SK-N-SH (cell line): ENCODE measurements around the gene CRMP1. TPM values are rescaled to one million over a fixed set of nuclear protein-coding genes. Genes with fewer than 3 reads are reported as not detected.

Source experiments
- CTCF ChIA-PET: fragments of 300-600, 350-600 bp; formaldehyde crosslinking; extraction: SDS; loops from one replicate; lab custom pipeline; 2021; lab: Yijun Ruan, JAX
- POLR2A ChIA-PET: fragments of 350-600 bp; sonication (Branson Sonifier 250); formaldehyde crosslinking; extraction: SDS; loops from one replicate; lab custom pipeline; 2020; ENCODE audit warnings: antibody characterized with exemption, inconsistent platforms; lab: Yijun Ruan, JAX
- DNase-seq: peaks from one replicate; pipeline ENCODE4 v3.0.0; 2012
- H2AFZ ChIP-seq: fragments of 200-600 bp; sonication (generic); 2 replicates; pipeline ENCODE4 v1.8.1; 2016; ENCODE audit warnings: antibody characterized with exemption, mild to moderate bottlenecking, low read depth
- H3F3A ChIP-seq: fragments of 200-600 bp; sonication (generic); replicated peaks from 2 replicates; pipeline ENCODE3; 2016; ENCODE audit warnings: antibody characterized with exemption, mild to moderate bottlenecking; ENCODE audit not compliant: insufficient read depth
- H3K27ac ChIP-seq, 2 experiments: fragments of 200-500 bp in 1 of 2; fragments of 200-600 bp in 1 of 2; sonication (Bioruptor generic) in 1 of 2; sonication (generic), shearing (Covaris generic) in 1 of 2; 2 replicates each; pipeline versions ENCODE4 v1.5.1 to v1.6.1; 2014 to 2016; ENCODE audit warnings: low read depth in 2 of 2, inconsistent platforms in 1 of 2, low read length in 1 of 2, mild to moderate bottlenecking in 1 of 2, mixed read lengths in 1 of 2
- H3K27me3 ChIP-seq: fragments of 200-600 bp; sonication (generic), shearing (Covaris generic); 2 replicates; pipeline ENCODE4 v1.6.1; 2016; ENCODE audit warnings: mixed run types; ENCODE audit not compliant: insufficient read depth
- H3K36me3 ChIP-seq, 2 experiments: fragments of 200-500 bp in 1 of 2; fragments of 200-600 bp in 1 of 2; sonication (Bioruptor generic) in 1 of 2; sonication (generic) in 1 of 2; replicated peaks in 1 of 2; 2 replicates each; pipeline versions ENCODE3 to v1.5.1; 2014 to 2016; ENCODE audit warnings: low read length in 1 of 2, mild to moderate bottlenecking in 1 of 2; ENCODE audit not compliant: insufficient read depth in 2 of 2, control insufficient read depth in 1 of 2
- H3K4me1 ChIP-seq, 2 experiments: fragments of 200-500 bp in 1 of 2; fragments of 200-600 bp in 1 of 2; sonication (Bioruptor generic) in 1 of 2; sonication (generic), shearing (Covaris generic) in 1 of 2; 2 replicates each; pipeline versions ENCODE4 v1.5.1 to v1.6.1; 2014 to 2016; ENCODE audit warnings: low read depth in 1 of 2, low read length in 1 of 2, mixed run types in 1 of 2; ENCODE audit not compliant: insufficient read depth in 2 of 2, control insufficient read depth in 1 of 2
- H3K4me2 ChIP-seq: fragments of 200-600 bp; sonication (generic), shearing (Covaris generic); 2 replicates; pipeline ENCODE4 v1.6.1; 2017; ENCODE audit warnings: mixed run types
- H3K4me3 ChIP-seq, 2 experiments: fragments of 200-500 bp in 1 of 2; fragments of 200-600 bp in 1 of 2; sonication (Bioruptor generic) in 1 of 2; sonication (generic), shearing (Covaris generic) in 1 of 2; 2 replicates each; pipeline versions ENCODE4 v1.5.1 to v1.8.1; 2014 to 2016; ENCODE audit warnings: low read depth in 2 of 2, inconsistent platforms in 1 of 2, low read length in 1 of 2, mild to moderate bottlenecking in 1 of 2, mixed read lengths in 1 of 2, moderate library complexity in 1 of 2
- H3K79me2 ChIP-seq: fragments of 200-600 bp; sonication (generic); 2 replicates; pipeline ENCODE4 v1.8.1; 2017; ENCODE audit warnings: mild to moderate bottlenecking; ENCODE audit not compliant: insufficient read depth
- H3K9ac ChIP-seq: fragments of 200-600 bp; sonication (generic); 2 replicates; pipeline ENCODE4 v1.6.1; 2017; ENCODE audit warnings: mixed run types
- H3K9me2 ChIP-seq: fragments of 200-600 bp; sonication (generic); 2 replicates; pipeline ENCODE4 v1.6.1; 2017; ENCODE audit warnings: mixed run types
- H3K9me3 ChIP-seq: fragments of 200-600 bp; sonication (generic); 2 replicates; pipeline ENCODE4 v1.6.1; 2017; ENCODE audit warnings: mixed run types, mild to moderate bottlenecking, moderate library complexity
- H4K20me1 ChIP-seq: fragments of 200-600 bp; sonication (generic); 2 replicates; pipeline ENCODE4 v1.6.1; 2017; ENCODE audit warnings: mild to moderate bottlenecking, mixed run types; ENCODE audit not compliant: insufficient read depth
- CHD2 ChIP-seq: fragments of 150-350 bp; IDR thresholded peaks from 2 replicates; pipeline ENCODE4 v1.6.1; 2018; ENCODE audit warnings: low read length; ENCODE audit not compliant: partially characterized antibody
- EZH2phosphoT487 ChIP-seq: fragments of 200-600 bp; sonication (generic); IDR thresholded peaks from 2 replicates; pipeline ENCODE4 v1.6.1; 2017; ENCODE audit warnings: low read depth, mixed run types, mild to moderate bottlenecking, antibody characterized with exemption, moderate library complexity, borderline replicate concordance
- FOXM1 ChIP-seq: IDR thresholded peaks from 2 replicates; pipeline ENCODE4 v1.4.0; 2012; ENCODE audit warnings: low read depth, mild to moderate bottlenecking
- JUND ChIP-seq: IDR thresholded peaks from 2 replicates; pipeline ENCODE4 v1.4.0; 2012
- MAX ChIP-seq: IDR thresholded peaks from 2 replicates; pipeline ENCODE4 v1.4.0; 2012; ENCODE audit warnings: low read depth
- MXI1 ChIP-seq: IDR thresholded peaks from 2 replicates; pipeline ENCODE4 v1.6.1; 2012; ENCODE audit warnings: mild to moderate bottlenecking, low read depth, low read length, improper control_type of control experiment
- NRF1 ChIP-seq: IDR thresholded peaks from 2 replicates; pipeline ENCODE4 v1.6.1; 2012; ENCODE audit warnings: low read depth, mild to moderate bottlenecking, low read length
- PBX3 ChIP-seq: IDR thresholded peaks from 2 replicates; pipeline ENCODE4; 2012
- POLR2AphosphoS5 ChIP-seq: IDR thresholded peaks from 2 replicates; pipeline ENCODE4 v1.6.1; 2012; ENCODE audit warnings: low read depth, low read length
- RAD21 ChIP-seq: IDR thresholded peaks from 2 replicates; pipeline ENCODE4 v1.6.1; 2012; ENCODE audit warnings: mild to moderate bottlenecking, low read length
- RCOR1 ChIP-seq: fragments of 150-350 bp; IDR thresholded peaks from 2 replicates; pipeline ENCODE4 v1.6.1; 2017; ENCODE audit warnings: antibody characterized with exemption, low read length
- RFX5 ChIP-seq: IDR thresholded peaks from 2 replicates; pipeline ENCODE4 v1.6.1; 2012; ENCODE audit warnings: mild to moderate bottlenecking, improper control_type of control experiment, low read length
- RXRA ChIP-seq: IDR thresholded peaks from 2 replicates; pipeline ENCODE4 v1.4.0; 2012; ENCODE audit warnings: low read depth, mild to moderate bottlenecking, borderline replicate concordance
- TCF12 ChIP-seq: IDR thresholded peaks from 2 replicates; pipeline ENCODE4 v1.4.0; 2012
- TEAD4 ChIP-seq: IDR thresholded peaks from 2 replicates; pipeline ENCODE4 v1.4.0; 2012; ENCODE audit warnings: mild to moderate bottlenecking, borderline replicate concordance; ENCODE audit not compliant: insufficient read depth
- YY1 ChIP-seq: IDR thresholded peaks from 2 replicates; pipeline ENCODE4 v1.4.0; 2012; ENCODE audit warnings: low read depth, mild to moderate bottlenecking
- ZBTB33 ChIP-seq: IDR thresholded peaks from 2 replicates; pipeline ENCODE4 v1.4.0; 2012; ENCODE audit warnings: low read depth, borderline replicate concordance
- WGBS: methylation state at CpG from one replicate; pipeline ENCODE4 v1.1.6; 2017; ENCODE audit warnings: low lambda C conversion rate; 5-methylcytosine and 5-hydroxymethylcytosine counted together
- polyA plus RNA-seq, 3 experiments: library from polyadenylated mRNA; depleted of rRNA; stranded (reverse); fragments of >200 nt; gene quantifications; 2 replicates each; pipeline ENCODE4 v1.2.3, GENCODE V29; 2012

Gene CRMP1
- polyA plus RNA-seq, 1 of the 3 experiments (the other 2 are of a cell fraction), result 3.4 TPM

GRCh38 chr4:5900844-5901243 is 8.0 kb upstream of the CRMP1 start:
- Histone ChIP-seq H2AFZ (no peak overlapping the region), H3K9ac (no peak overlapping the region), H3K27ac (no peak overlapping the region), H4K20me1 (no peaks in the 10 kb centered on the region)
- no peak for DNase-seq
- 39% methylated on average over 5 of the region's 5 CpGs for WGBS
- TF ChIP-seq RAD21 (no peak), RFX5 (no peak), YY1 (no peak), RXRA (no peak), FOXM1 (no peak), JUND (no peak), MXI1 (no peak), EZH2phosphoT487 (no peak), CHD2 (no peak), TEAD4 (no peak), TCF12 (no peak), MAX (no peak), NRF1 (no peak), POLR2AphosphoS5 (no peak), PBX3 (no peak), RCOR1 (no peak)
- TF ChIP-seq, all 33 proteins: peak for 0
- ChIA-PET CTCF (no interaction called here), POLR2A (no interaction called here)
- Histone ChIP-seq H3K4me1 (no peaks in the 10 kb centered on the region), H3K9me2 (no peaks in the 10 kb centered on the region), H3K79me2 (no peaks in the 10 kb centered on the region), H3K9me3 (no peaks in the 10 kb centered on the region), H3K36me3 (no peaks in the 10 kb centered on the region), H3K4me3 (no peak overlapping the region), H3K4me2 (no peak overlapping the region), H3F3A (no peaks in the 10 kb centered on the region), H3K27me3 (no peaks in the 10 kb centered on the region)

GRCh38 chr4:5899881-5900280 is 7.0 kb upstream of the CRMP1 start:
- 22% methylated on average over 4 of the region's 5 CpGs for WGBS
- no peak for DNase-seq
- Histone ChIP-seq H3K27me3 (no peaks in the 10 kb centered on the region), H3K36me3 (no peaks in the 10 kb centered on the region), H3K9ac (no peak overlapping the region), H3K9me3 (no peaks in the 10 kb centered on the region), H3K27ac (no peak overlapping the region), H3F3A (no peaks in the 10 kb centered on the region), H3K4me1 (no peaks in the 10 kb centered on the region), H3K4me3 (no peak overlapping the region), H3K79me2 (no peaks in the 10 kb centered on the region), H3K9me2 (no peaks in the 10 kb centered on the region), H2AFZ (no peak overlapping the region), H4K20me1 (no peaks in the 10 kb centered on the region), H3K4me2 (no peak overlapping the region)
- CTCF ChIA-PET, result interaction anchor here (1.0 to 1.7 kb wide), 2 partner anchors 80 to 98 kb away, joined by 3 to 7 read pairs; no protein-coding TSS in a partner anchor
- TF ChIP-seq MAX, result no peak
- TF ChIP-seq YY1, result no peak
- no peak for TF ChIP-seq ZBTB33
- no peak for TF ChIP-seq NRF1
- no peak for TF ChIP-seq RXRA
- POLR2A ChIA-PET, result interaction anchor here (0.6 kb wide), 1 partner anchor 14 kb away, joined by 4 read pairs; no protein-coding TSS in a partner anchor
